H9 (cell line): ENCODE data around the gene RNF180. TPM values are rescaled to one million over a fixed set of nuclear protein-coding genes. Genes with fewer than 3 reads are reported as not detected.

ENCODE experiments used
- DNase-seq: peaks from one replicate; pipeline ENCODE4 v3.0.0-alpha.2; 2017
- H2AFZ ChIP-seq: one replicate; pipeline ENCODE4 v1.6.1; 2013; ENCODE audit warnings: mild to moderate bottlenecking, low read length, control low read depth, moderate library complexity
- H2AK5ac ChIP-seq: 2 replicates; pipeline ENCODE4 v1.6.1; 2013; ENCODE audit warnings: low read length, control low read depth, mixed read lengths; ENCODE audit not compliant: insufficient read length
- H2BK120ac ChIP-seq: one replicate; pipeline ENCODE4 v1.6.1; 2013; ENCODE audit warnings: low read depth, mild to moderate bottlenecking, low read length, control low read depth, inconsistent platforms; ENCODE audit not compliant: poor library complexity, severe bottlenecking
- H2BK12ac ChIP-seq: 2 replicates; pipeline ENCODE4 v1.6.1; 2013; ENCODE audit warnings: low read length, control low read depth, mixed read lengths, low read depth; ENCODE audit not compliant: insufficient read length
- H2BK15ac ChIP-seq: 2 replicates; pipeline ENCODE4 v1.6.1; 2013; ENCODE audit warnings: low read depth, low read length, control low read depth
- H2BK20ac ChIP-seq: one replicate; pipeline ENCODE4 v1.6.1; 2013; ENCODE audit warnings: low read depth, mild to moderate bottlenecking, low read length, control low read depth, inconsistent platforms; ENCODE audit not compliant: poor library complexity, severe bottlenecking
- H2BK5ac ChIP-seq: 2 replicates; pipeline ENCODE4 v1.6.1; 2013; ENCODE audit warnings: low read length, control low read depth, mixed read lengths; ENCODE audit not compliant: insufficient read length
- H3K14ac ChIP-seq: 2 replicates; pipeline ENCODE4 v1.6.1; 2013; ENCODE audit warnings: low read length, control low read depth; ENCODE audit not compliant: insufficient read depth
- H3K18ac ChIP-seq: 2 replicates; pipeline ENCODE4 v1.6.1; 2013; ENCODE audit warnings: low read depth, mild to moderate bottlenecking, mixed read lengths, low read length, control low read depth; ENCODE audit not compliant: insufficient read length
- H3K23ac ChIP-seq: 2 replicates; pipeline ENCODE4 v1.6.1; 2013; ENCODE audit warnings: low read length, control low read depth, mixed read lengths, low read depth; ENCODE audit not compliant: insufficient read length
- H3K23me2 ChIP-seq: 2 replicates; pipeline ENCODE4 v1.6.1; 2013; ENCODE audit warnings: low read depth, mild to moderate bottlenecking, mixed read lengths, low read length, control low read depth; ENCODE audit not compliant: insufficient read length, poor library complexity, severe bottlenecking
- H3K27ac ChIP-seq: 2 replicates; pipeline ENCODE4 v1.5.1; 2013; ENCODE audit warnings: low read length, control low read depth, mixed read lengths, low read depth; ENCODE audit not compliant: insufficient read length
- H3K27me3 ChIP-seq: 2 replicates; pipeline ENCODE4 v1.6.1; 2013; ENCODE audit warnings: low read length, control low read depth, inconsistent platforms; ENCODE audit not compliant: insufficient read depth
- H3K4ac ChIP-seq: 2 replicates; pipeline ENCODE4 v1.6.1; 2013; ENCODE audit warnings: low read depth, mild to moderate bottlenecking, control low read depth, inconsistent platforms, low read length, moderate library complexity
- H3K4me1 ChIP-seq: 2 replicates; pipeline ENCODE4 v1.6.1; 2013; ENCODE audit warnings: low read length, control low read depth, inconsistent platforms; ENCODE audit not compliant: insufficient read depth
- H3K4me2 ChIP-seq: 2 replicates; pipeline ENCODE4 v1.6.1; 2013; ENCODE audit warnings: low read length, control low read depth, mixed read lengths; ENCODE audit not compliant: insufficient read length, insufficient read depth
- H3K56ac ChIP-seq: 2 replicates; pipeline ENCODE4 v1.6.1; 2013; ENCODE audit warnings: low read depth, mild to moderate bottlenecking, mixed read lengths, low read length, control low read depth; ENCODE audit not compliant: insufficient read length
- H3K79me1 ChIP-seq: 2 replicates; pipeline ENCODE4 v1.6.1; 2013; ENCODE audit warnings: low read depth, mild to moderate bottlenecking, moderate library complexity, low read length, control low read depth, inconsistent platforms; ENCODE audit not compliant: insufficient read depth, poor library complexity, severe bottlenecking
- H3K79me2 ChIP-seq: 2 replicates; pipeline ENCODE4 v1.6.1; 2013; ENCODE audit warnings: low read length, control low read depth, inconsistent platforms; ENCODE audit not compliant: insufficient read depth
- H3K9ac ChIP-seq: 2 replicates; pipeline ENCODE4 v1.6.1; 2013; ENCODE audit warnings: low read length, control low read depth, mixed read lengths; ENCODE audit not compliant: insufficient read length; ENCODE audit errors: extremely low read depth
- H3K9me3 ChIP-seq: one replicate; pipeline ENCODE4 v1.6.1; 2013; ENCODE audit warnings: low read depth, low read length, inconsistent platforms; ENCODE audit not compliant: control insufficient read depth
- H3T11ph ChIP-seq: one replicate; pipeline ENCODE4 v1.6.1; 2013; ENCODE audit warnings: mild to moderate bottlenecking, low read length, control low read depth, inconsistent platforms
- H4K20me1 ChIP-seq: one replicate; pipeline ENCODE4 v1.6.1; 2013; ENCODE audit not compliant: control insufficient read depth, insufficient read length, insufficient read depth
- H4K5ac ChIP-seq: 2 replicates; pipeline ENCODE4 v1.6.1; 2013; ENCODE audit warnings: low read depth, mild to moderate bottlenecking, mixed read lengths, low read length, control low read depth; ENCODE audit not compliant: insufficient read length
- H4K8ac ChIP-seq: replicated peaks from 2 replicates; pipeline ENCODE4 v1.6.1; 2013; ENCODE audit warnings: low read length, control low read depth, mixed read lengths, low read depth; ENCODE audit not compliant: insufficient read length
- H4K91ac ChIP-seq: 2 replicates; pipeline ENCODE4 v1.6.1; 2013; ENCODE audit warnings: low read depth, mild to moderate bottlenecking, moderate library complexity, mixed read lengths, low read length, control low read depth; ENCODE audit not compliant: insufficient read length
- H3K27ac Mint-ChIP-seq, 3 experiments: 2 replicates in 2 of 3; 3 replicates in 1 of 3; pipeline ENCODE4 v1.8.0; 2020 to 2021; ENCODE audit warnings: mixed read lengths in 3 of 3, mild to moderate bottlenecking in 1 of 3, moderate library complexity in 1 of 3
- H3K27me3 Mint-ChIP-seq: 2 replicates; pipeline ENCODE4 v1.8.0; 2021; ENCODE audit warnings: low read depth, mild to moderate bottlenecking, moderate library complexity, mixed read lengths
- H3K36me3 Mint-ChIP-seq, 3 experiments: 2 replicates in 2 of 3; 3 replicates in 1 of 3; pipeline ENCODE4 v1.8.0; 2020 to 2021; ENCODE audit warnings: low read depth in 3 of 3, mixed read lengths in 3 of 3; ENCODE audit not compliant: insufficient read depth in 1 of 3
- H3K4me1 Mint-ChIP-seq, 2 experiments: 2 replicates each; pipeline ENCODE4 v1.8.0; 2020; ENCODE audit warnings: mixed read lengths in 2 of 2
- H3K4me3 Mint-ChIP-seq, 2 experiments: 2 replicates in 1 of 2; 3 replicates in 1 of 2; pipeline ENCODE4 v1.8.0; 2020 to 2021; ENCODE audit warnings: mild to moderate bottlenecking in 2 of 2, mixed read lengths in 2 of 2, moderate library complexity in 1 of 2
- H3K9me3 Mint-ChIP-seq, 2 experiments: 2 replicates in 1 of 2; 3 replicates in 1 of 2; pipeline ENCODE4 v1.8.0; 2020; ENCODE audit warnings: mild to moderate bottlenecking in 2 of 2, mixed read lengths in 2 of 2, moderate library complexity in 1 of 2
- whole genome bisulfite sequencing: extraction: QIAGEN DNeasy Blood & Tissue Kit; methylation state at CpG from one replicate; pipeline ENCODE4 v1.1.7; 2013; ENCODE audit warnings: missing lambda C conversion rate, low lambda C conversion rate, mixed read lengths; ENCODE audit not compliant: insufficient read length; ENCODE audit errors: extremely low coverage; 5-methylcytosine and 5-hydroxymethylcytosine counted together
- total RNA-seq: library from RNA; stranded (reverse); gene quantifications from 2 replicates; pipeline ENCODE4 v1.2.1, GENCODE V29; 2021
- TF ChIP-seq, protein P1 (sequence below): fragments of 200-600 bp; sonication (generic); conservative IDR thresholded peaks from 3 replicates; pipeline ENCODE4 v1.8.0; 2021; ENCODE audit warnings: antibody characterized with exemption, mild to moderate bottlenecking

The RNF180 gene
- total RNA-seq, 1 experiment from 2014 or later = 2.5 TPM

DNA sequence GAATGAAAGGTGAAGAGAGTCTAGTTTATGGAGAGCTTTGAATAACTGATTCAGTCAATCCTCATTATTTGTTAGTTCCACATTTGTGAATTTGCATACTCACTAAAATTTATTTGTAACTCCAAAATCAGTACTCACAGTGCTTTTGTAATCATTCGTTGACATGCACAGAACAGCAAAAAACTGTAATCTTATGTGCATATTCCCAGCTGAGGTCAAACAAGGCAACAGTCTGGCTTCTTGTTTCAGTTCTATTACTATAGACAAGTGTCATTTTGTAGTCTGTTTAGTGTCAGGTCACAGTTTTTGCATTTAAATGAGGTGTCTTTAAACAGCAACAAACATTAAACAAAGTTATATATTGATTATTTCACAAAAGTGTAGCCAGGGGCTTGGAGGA is 142.5 kb downstream of the RNF180 start:
- H2AFZ ChIP-seq = no peak overlapping the region
- TF ChIP-seq, protein P1, sequence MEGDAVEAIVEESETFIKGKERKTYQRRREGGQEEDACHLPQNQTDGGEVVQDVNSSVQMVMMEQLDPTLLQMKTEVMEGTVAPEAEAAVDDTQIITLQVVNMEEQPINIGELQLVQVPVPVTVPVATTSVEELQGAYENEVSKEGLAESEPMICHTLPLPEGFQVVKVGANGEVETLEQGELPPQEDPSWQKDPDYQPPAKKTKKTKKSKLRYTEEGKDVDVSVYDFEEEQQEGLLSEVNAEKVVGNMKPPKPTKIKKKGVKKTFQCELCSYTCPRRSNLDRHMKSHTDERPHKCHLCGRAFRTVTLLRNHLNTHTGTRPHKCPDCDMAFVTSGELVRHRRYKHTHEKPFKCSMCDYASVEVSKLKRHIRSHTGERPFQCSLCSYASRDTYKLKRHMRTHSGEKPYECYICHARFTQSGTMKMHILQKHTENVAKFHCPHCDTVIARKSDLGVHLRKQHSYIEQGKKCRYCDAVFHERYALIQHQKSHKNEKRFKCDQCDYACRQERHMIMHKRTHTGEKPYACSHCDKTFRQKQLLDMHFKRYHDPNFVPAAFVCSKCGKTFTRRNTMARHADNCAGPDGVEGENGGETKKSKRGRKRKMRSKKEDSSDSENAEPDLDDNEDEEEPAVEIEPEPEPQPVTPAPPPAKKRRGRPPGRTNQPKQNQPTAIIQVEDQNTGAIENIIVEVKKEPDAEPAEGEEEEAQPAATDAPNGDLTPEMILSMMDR = no peak
- no peak overlapping the region for H3K27ac Mint-ChIP-seq

More for the DNA sequence above, 142.5 kb downstream of the RNF180 start:
- H3K23me2 ChIP-seq = no peaks in the 10 kb centered on the region
- no peak overlapping the region for H3K18ac ChIP-seq
- H2AK5ac ChIP-seq = no peak overlapping the region
- no peaks in the 10 kb centered on the region for H3K4me1 Mint-ChIP-seq
- H3K79me1 ChIP-seq = no peaks in the 10 kb centered on the region
- no peak overlapping the region for H3K23ac ChIP-seq
- no peak overlapping the region for H3K14ac ChIP-seq
- no peak overlapping the region for H2BK12ac ChIP-seq
- no peaks in the 10 kb centered on the region for H3K79me2 ChIP-seq
- no peak overlapping the region for H3T11ph ChIP-seq
- no peak for DNase-seq
- no CpG with 5 or more reads among the region's 1 CpG for WGBS
- H3K9me3 Mint-ChIP-seq = no peaks in the 10 kb centered on the region
- H2BK5ac ChIP-seq = no peak overlapping the region
- no peak overlapping the region for H2BK15ac ChIP-seq
- no peak overlapping the region for H2BK120ac ChIP-seq
- H3K9ac ChIP-seq = no peak overlapping the region
- no peak overlapping the region for H4K5ac ChIP-seq
- H3K27me3 Mint-ChIP-seq = no peaks in the 10 kb centered on the region
- H3K4ac ChIP-seq = no peak overlapping the region
- no peaks in the 10 kb centered on the region for H3K9me3 ChIP-seq
- no peaks in the 10 kb centered on the region for H4K20me1 ChIP-seq
- no peak overlapping the region for H3K4me2 ChIP-seq
- no peak overlapping the region for H3K56ac ChIP-seq
- no peak overlapping the region for H2BK20ac ChIP-seq
- no peak overlapping the region for H4K91ac ChIP-seq
- H3K36me3 Mint-ChIP-seq = no peaks in the 10 kb centered on the region
- no peak overlapping the region for H3K4me3 Mint-ChIP-seq
- H3K4me1 ChIP-seq = no peaks in the 10 kb centered on the region
- no peaks in the 10 kb centered on the region for H3K27me3 ChIP-seq
- H3K27ac ChIP-seq = no peak overlapping the region
- no peak overlapping the region for H4K8ac ChIP-seq
